HEK293 (cell line): ENCODE measurements around the gene DAND5.

Experiments used
- GFI1B ChIP-seq: fragments of 450-650 bp; formaldehyde crosslinking; IDR thresholded peaks from 2 replicates; pipeline ENCODE4 v1.5.1; 2016; ENCODE audit warnings: missing biosample characterization, missing genetic modification characterization
- SCRT2 ChIP-seq: fragments of 450-650 bp; formaldehyde crosslinking; IDR thresholded peaks from 2 replicates; pipeline ENCODE4 v1.5.1; 2016; ENCODE audit warnings: missing biosample characterization, missing genetic modification characterization
- YY2 ChIP-seq: fragments of 450-650 bp; formaldehyde crosslinking; IDR thresholded peaks from 2 replicates; pipeline ENCODE4 v1.5.1; 2016; ENCODE audit warnings: missing biosample characterization, missing genetic modification characterization
- ZNF37A ChIP-seq: fragments of 450-650 bp; IDR thresholded peaks from 2 replicates; pipeline ENCODE4 v1.5.1; 2018; ENCODE audit warnings: missing biosample characterization, missing genetic modification characterization
- ZNF510 ChIP-seq: fragments of 450-650 bp; formaldehyde crosslinking; IDR thresholded peaks from 2 replicates; pipeline ENCODE4 v1.5.1; 2018; ENCODE audit warnings: mild to moderate bottlenecking, missing genetic modification characterization, missing biosample characterization; ENCODE audit not compliant: insufficient replicate concordance
- ZNF626 ChIP-seq: fragments of 450-650 bp; sonication (Bioruptor Pico); formaldehyde crosslinking; IDR thresholded peaks from 2 replicates; pipeline ENCODE4 v1.5.1; 2018; ENCODE audit warnings: missing biosample characterization, missing genetic modification characterization, inconsistent platforms
- TF ChIP-seq, protein P1 (sequence below): fragments of 450-650 bp; formaldehyde crosslinking; IDR thresholded peaks from 2 replicates; pipeline ENCODE4 v1.5.1; 2016; ENCODE audit warnings: missing biosample characterization, missing genetic modification characterization
- TF ChIP-seq, protein P2 (sequence below): fragments of 450-650 bp; formaldehyde crosslinking; optimal IDR thresholded peaks from 2 replicates; pipeline ENCODE3; 2016; ENCODE audit warnings: missing biosample characterization, mild to moderate bottlenecking, missing genetic modification characterization
- TF ChIP-seq, protein P3 (sequence below): IDR thresholded peaks from 2 replicates; pipeline ENCODE4 v1.6.1; 2011; ENCODE audit warnings: mild to moderate bottlenecking, low read depth, low read length, borderline replicate concordance

DNA sequence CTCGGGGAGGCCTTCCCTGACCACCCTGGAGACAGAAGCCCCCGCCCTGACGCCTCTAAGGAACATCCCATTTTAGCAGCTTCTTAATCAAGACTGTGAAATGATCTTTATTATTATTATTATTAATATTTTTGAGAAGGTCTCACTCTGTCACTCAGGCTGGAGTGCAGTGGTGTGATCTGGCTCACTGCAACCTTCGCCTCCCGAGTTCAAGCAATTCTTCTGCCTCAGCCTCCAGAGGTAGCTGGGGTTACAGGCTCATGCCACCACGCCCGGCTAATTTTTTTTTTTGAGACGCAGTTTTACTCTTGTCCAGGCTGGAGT is 3.6 kb upstream of the DAND5 start:
- TF ChIP-seq, protein P1, sequence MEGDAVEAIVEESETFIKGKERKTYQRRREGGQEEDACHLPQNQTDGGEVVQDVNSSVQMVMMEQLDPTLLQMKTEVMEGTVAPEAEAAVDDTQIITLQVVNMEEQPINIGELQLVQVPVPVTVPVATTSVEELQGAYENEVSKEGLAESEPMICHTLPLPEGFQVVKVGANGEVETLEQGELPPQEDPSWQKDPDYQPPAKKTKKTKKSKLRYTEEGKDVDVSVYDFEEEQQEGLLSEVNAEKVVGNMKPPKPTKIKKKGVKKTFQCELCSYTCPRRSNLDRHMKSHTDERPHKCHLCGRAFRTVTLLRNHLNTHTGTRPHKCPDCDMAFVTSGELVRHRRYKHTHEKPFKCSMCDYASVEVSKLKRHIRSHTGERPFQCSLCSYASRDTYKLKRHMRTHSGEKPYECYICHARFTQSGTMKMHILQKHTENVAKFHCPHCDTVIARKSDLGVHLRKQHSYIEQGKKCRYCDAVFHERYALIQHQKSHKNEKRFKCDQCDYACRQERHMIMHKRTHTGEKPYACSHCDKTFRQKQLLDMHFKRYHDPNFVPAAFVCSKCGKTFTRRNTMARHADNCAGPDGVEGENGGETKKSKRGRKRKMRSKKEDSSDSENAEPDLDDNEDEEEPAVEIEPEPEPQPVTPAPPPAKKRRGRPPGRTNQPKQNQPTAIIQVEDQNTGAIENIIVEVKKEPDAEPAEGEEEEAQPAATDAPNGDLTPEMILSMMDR, result no peak
- TF ChIP-seq ZNF37A (tag by site-specific recombination), result no peak
- TF ChIP-seq, protein P2, sequence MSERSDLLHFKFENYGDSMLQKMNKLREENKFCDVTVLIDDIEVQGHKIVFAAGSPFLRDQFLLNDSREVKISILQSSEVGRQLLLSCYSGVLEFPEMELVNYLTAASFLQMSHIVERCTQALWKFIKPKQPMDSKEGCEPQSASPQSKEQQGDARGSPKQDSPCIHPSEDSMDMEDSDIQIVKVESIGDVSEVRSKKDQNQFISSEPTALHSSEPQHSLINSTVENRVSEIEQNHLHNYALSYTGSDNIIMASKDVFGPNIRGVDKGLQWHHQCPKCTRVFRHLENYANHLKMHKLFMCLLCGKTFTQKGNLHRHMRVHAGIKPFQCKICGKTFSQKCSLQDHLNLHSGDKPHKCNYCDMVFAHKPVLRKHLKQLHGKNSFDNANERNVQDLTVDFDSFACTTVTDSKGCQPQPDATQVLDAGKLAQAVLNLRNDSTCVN (tag by site-specific recombination), result no peak
- TF ChIP-seq, protein P3, sequence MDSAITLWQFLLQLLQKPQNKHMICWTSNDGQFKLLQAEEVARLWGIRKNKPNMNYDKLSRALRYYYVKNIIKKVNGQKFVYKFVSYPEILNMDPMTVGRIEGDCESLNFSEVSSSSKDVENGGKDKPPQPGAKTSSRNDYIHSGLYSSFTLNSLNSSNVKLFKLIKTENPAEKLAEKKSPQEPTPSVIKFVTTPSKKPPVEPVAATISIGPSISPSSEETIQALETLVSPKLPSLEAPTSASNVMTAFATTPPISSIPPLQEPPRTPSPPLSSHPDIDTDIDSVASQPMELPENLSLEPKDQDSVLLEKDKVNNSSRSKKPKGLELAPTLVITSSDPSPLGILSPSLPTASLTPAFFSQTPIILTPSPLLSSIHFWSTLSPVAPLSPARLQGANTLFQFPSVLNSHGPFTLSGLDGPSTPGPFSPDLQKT, result no peak
- no peak for TF ChIP-seq YY2 (tag by site-specific recombination)
- TF ChIP-seq ZNF510 (tag by site-specific recombination), result no peak
- TF ChIP-seq SCRT2, result no peak
- no peak for TF ChIP-seq ZNF626
- no peak for TF ChIP-seq GFI1B (tag by site-specific recombination)
